ENCODE measurements around the gene SLC2A1. TPM values are rescaled to one million over a fixed set of nuclear protein-coding genes. Genes with fewer than 3 reads are reported as not detected.

SLC2A1 gene
- total and polyA plus RNA-seq, 10 donors = 18.3 to 142 (median 32.4) TPM

GRCh38 chr1:42946120-42946898 lies 12.4 kb downstream of the SLC2A1 start:
- peaks cover 50 to 100% (median 93%) of the 10 kb centered on the region in 6 donors for H3K4me1 ChIP-seq
- H3K36me3 ChIP-seq = peaks cover 0 to 33% (median 10%) of the 10 kb centered on the region in 6 donors
- no peak for TF ChIP-seq POLR2A (IDR thresholded peaks at IDR 0.05)
- no peak for TF ChIP-seq POLR2AphosphoS5 (IDR thresholded peaks at IDR 0.05)
- no peak overlapping the region for H3K4me3 ChIP-seq
- H3K27ac ChIP-seq = peak overlapping the region in 4 of 8 donors; percentile 21 to 79 (median 73)
- 75 to 83% (median 80%) methylated on average over 10 of the region's 10 CpGs for WGBS, 5 donors
- H3K27me3 ChIP-seq (replicated peaks in 1 of 7) = no peaks in the 10 kb centered on the region
- intact Hi-C loops (cut with DNase I; ENCODE audit: low total_unique reads) = no loop called here
- no peak for DNase-seq
- H3K9me3 ChIP-seq = no peaks in the 10 kb centered on the region

- Histone ChIP-seq H3K4me1 (peaks cover 50 to 100% (median 86%) of the 10 kb centered on the region in 6 donors), H3K36me3 (peaks cover 0 to 45% (median 10%) of the 10 kb centered on the region in 6 donors), H3K27ac (peak overlapping the region in 4 of 8 donors; percentile 71 to 79 (median 74)), H3K27me3 (replicated peaks in 1 of 7) (no peaks in the 10 kb centered on the region), H3K4me3 (peak overlapping the region in 1 of 8 donors; percentile 29), H3K9me3 (no peaks in the 10 kb centered on the region)
- intact Hi-C loops (cut with DNase I; ENCODE audit: low total_unique reads) = no loop called here
- WGBS, 5 donors = 57 to 74% (median 65%) methylated on average over 6 of the region's 6 CpGs
- no peak for TF ChIP-seq CTCF (IDR thresholded peaks at IDR 0.05 in 8 of 11, conservative IDR thresholded peaks at IDR 0.05 in 3 of 11)
- no peak for TF ChIP-seq POLR2A (IDR thresholded peaks at IDR 0.05)
- TF ChIP-seq POLR2AphosphoS5 (IDR thresholded peaks at IDR 0.05) = no peak
- DNase-seq = no peak
Observed at GRCh38 chr1:42945164-42945563, 13.5 kb downstream of the SLC2A1 start.

- Histone ChIP-seq H3K27ac (peak overlapping the region in 6 of 8 donors; percentile 15 to 79 (median 72)), H3K4me1 (peaks cover 42 to 100% (median 83%) of the 10 kb centered on the region in 6 donors), H3K9me3 (no peaks in the 10 kb centered on the region), H3K36me3 (peaks cover 0 to 47% (median 10%) of the 10 kb centered on the region in 6 donors), H3K4me3 (peak overlapping the region in 1 of 8 donors; percentile 29), H3K27me3 (replicated peaks in 1 of 7) (no peaks in the 10 kb centered on the region)
- 25 to 46% (median 37%) methylated on average over 9 of the region's 9 CpGs for WGBS, 5 donors
- peak in 1 of 3 donors; percentile 13 for TF ChIP-seq POLR2AphosphoS5 (IDR thresholded peaks at IDR 0.05)
- no peak for TF ChIP-seq POLR2A (IDR thresholded peaks at IDR 0.05)
- intact Hi-C loops (cut with DNase I; ENCODE audit: low total_unique reads) = no loop called here
- DNase-seq = no peak
Observed at GRCh38 chr1:42944246-42944928, 14.3 kb downstream of the SLC2A1 start.

- DNase-seq = no peak
- TF ChIP-seq POLR2A (IDR thresholded peaks at IDR 0.05) (no peak), POLR2AphosphoS5 (IDR thresholded peaks at IDR 0.05) (no peak), CTCF (IDR thresholded peaks at IDR 0.05 in 8 of 11, conservative IDR thresholded peaks at IDR 0.05 in 3 of 11) (no peak)
- Histone ChIP-seq H3K36me3 (peaks cover 0 to 52% (median 10%) of the 10 kb centered on the region in 6 donors), H3K27ac (peak overlapping the region in 6 of 8 donors; percentile 15 to 79 (median 72)), H3K4me1 (peaks cover 44 to 100% (median 83%) of the 10 kb centered on the region in 6 donors), H3K9me3 (no peaks in the 10 kb centered on the region), H3K27me3 (replicated peaks in 1 of 7) (no peaks in the 10 kb centered on the region), H3K4me3 (no peak overlapping the region)
- WGBS, 5 donors = 68 to 83% (median 73%) methylated on average over 6 of the region's 6 CpGs
- intact Hi-C loops (cut with DNase I; ENCODE audit: low total_unique reads) = no loop called here
Observed at GRCh38 chr1:42943728-42944127, 14.9 kb downstream of the SLC2A1 start.
